ENCODE results near the gene AK8.

GRCh38 chr9:132811985-132812384 is 66.1 kb downstream of the AK8 start:
- no peak for TF ChIP-seq MAFK (IDR thresholded peaks at IDR 0.05; ENCODE audit: low read depth, low read length)
- TF ChIP-seq CTCF (conservative IDR thresholded peaks at IDR 0.05; ENCODE audit: low read depth, low read length), result no peak
- no peak for TF ChIP-seq POLR2A (IDR thresholded peaks at IDR 0.05; ENCODE audit: low read depth, low read length)

Data from IMR-90 (cell line).